Loucy (cell line): ENCODE results near the gene INHBC.

Experiments used
- CTCF ChIP-seq: fragments of 200-600 bp; sonication (generic); conservative IDR thresholded peaks from 2 replicates; pipeline ENCODE4 v1.5.1; 2014; ENCODE audit warnings: mild to moderate bottlenecking, antibody characterized with exemption, low read length
- EZH2phosphoT487 ChIP-seq: fragments of 200-600 bp; IDR thresholded peaks from 2 replicates; pipeline ENCODE4 v1.6.1; 2018; ENCODE audit warnings: antibody characterized with exemption, mild to moderate bottlenecking, moderate library complexity, borderline replicate concordance

DNA sequence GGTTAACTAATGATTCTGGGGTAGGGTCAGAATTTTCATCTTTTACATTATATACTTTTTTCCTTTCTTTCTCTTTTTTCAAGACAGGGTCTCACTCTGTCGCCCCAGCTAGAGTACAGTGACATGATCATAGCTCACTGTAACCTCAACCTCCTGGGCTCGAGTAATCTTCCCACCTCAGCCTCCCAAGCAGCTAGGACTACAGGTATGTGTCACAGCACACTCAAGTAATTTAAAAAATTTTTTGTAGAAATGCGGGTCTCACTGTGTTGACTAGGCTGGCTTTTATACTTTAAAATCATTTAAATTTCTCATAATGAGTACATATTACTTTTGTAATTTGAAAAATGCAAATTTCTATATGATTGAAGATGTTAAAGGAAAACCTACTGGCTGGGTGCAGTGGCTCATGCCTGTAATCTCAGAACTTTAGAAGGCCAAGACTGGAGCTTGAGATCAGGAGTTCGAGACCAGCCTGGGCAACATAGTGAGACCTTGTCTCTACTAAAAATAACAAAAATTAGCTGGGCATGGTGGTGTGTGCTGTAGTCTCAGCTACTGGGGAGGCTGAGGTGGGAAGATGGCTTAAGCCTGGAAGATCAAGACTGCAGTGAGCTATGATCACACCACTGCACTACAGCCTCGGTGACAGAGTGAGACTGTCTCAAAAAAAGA lies 29.5 kb upstream of the INHBC start:
- TF ChIP-seq CTCF (no peak), EZH2phosphoT487 (no peak)
